ENCODE data around the gene LZTR1.

DNA sequence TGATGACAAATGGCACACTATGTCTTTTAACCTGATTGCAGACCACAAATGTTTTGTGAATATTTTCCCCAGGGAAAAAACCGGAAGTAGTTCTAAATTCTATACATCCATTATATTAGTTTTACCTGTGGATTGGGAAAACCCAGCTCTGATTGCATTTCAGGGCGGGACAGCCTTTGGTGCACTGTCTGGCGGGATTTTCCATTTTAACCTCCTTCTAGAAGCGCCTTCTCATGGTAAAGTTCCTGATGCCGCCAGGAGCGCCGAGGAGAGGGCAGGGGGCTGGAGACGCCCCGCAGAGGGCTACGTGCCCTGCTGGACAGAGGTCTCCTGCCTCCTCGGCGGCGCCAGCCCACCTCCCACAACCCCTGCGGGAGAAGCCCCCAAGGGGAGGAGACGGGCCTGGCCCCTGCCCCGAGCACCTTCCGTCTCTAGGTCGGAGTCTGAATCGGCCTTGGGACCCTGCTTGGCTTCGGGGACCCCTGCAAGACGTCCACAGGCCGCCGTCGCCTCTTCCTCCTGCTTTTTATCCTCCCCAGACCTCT is 31.6 kb downstream of the LZTR1 start:
- TF ChIP-seq, protein P1, sequence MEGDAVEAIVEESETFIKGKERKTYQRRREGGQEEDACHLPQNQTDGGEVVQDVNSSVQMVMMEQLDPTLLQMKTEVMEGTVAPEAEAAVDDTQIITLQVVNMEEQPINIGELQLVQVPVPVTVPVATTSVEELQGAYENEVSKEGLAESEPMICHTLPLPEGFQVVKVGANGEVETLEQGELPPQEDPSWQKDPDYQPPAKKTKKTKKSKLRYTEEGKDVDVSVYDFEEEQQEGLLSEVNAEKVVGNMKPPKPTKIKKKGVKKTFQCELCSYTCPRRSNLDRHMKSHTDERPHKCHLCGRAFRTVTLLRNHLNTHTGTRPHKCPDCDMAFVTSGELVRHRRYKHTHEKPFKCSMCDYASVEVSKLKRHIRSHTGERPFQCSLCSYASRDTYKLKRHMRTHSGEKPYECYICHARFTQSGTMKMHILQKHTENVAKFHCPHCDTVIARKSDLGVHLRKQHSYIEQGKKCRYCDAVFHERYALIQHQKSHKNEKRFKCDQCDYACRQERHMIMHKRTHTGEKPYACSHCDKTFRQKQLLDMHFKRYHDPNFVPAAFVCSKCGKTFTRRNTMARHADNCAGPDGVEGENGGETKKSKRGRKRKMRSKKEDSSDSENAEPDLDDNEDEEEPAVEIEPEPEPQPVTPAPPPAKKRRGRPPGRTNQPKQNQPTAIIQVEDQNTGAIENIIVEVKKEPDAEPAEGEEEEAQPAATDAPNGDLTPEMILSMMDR (IDR thresholded peaks at IDR 0.05; ENCODE audit: low read depth, low read length), result no peak
- no peak for TF ChIP-seq EZH2phosphoT487 (IDR thresholded peaks at IDR 0.05; ENCODE audit: low read depth)
